Measurements from ENCODE around the gene PLEKHA6.
A peak's percentile ranks its signal among the peaks of the same experiment; 100 is the strongest.

PLEKHA6 gene

GRCh38 chr1:204382714-204383083, 23.0 kb upstream of the PLEKHA6 start:
- DNase-seq, result no peak

- DNase-seq, result no peak
Observed at GRCh38 chr1:204380293-204380831, 20.6 kb upstream of the PLEKHA6 start.

- DNase-seq, result peak; percentile 55
Observed at GRCh38 chr1:204377800-204378668, 18.3 kb upstream of the PLEKHA6 start.

DNA sequence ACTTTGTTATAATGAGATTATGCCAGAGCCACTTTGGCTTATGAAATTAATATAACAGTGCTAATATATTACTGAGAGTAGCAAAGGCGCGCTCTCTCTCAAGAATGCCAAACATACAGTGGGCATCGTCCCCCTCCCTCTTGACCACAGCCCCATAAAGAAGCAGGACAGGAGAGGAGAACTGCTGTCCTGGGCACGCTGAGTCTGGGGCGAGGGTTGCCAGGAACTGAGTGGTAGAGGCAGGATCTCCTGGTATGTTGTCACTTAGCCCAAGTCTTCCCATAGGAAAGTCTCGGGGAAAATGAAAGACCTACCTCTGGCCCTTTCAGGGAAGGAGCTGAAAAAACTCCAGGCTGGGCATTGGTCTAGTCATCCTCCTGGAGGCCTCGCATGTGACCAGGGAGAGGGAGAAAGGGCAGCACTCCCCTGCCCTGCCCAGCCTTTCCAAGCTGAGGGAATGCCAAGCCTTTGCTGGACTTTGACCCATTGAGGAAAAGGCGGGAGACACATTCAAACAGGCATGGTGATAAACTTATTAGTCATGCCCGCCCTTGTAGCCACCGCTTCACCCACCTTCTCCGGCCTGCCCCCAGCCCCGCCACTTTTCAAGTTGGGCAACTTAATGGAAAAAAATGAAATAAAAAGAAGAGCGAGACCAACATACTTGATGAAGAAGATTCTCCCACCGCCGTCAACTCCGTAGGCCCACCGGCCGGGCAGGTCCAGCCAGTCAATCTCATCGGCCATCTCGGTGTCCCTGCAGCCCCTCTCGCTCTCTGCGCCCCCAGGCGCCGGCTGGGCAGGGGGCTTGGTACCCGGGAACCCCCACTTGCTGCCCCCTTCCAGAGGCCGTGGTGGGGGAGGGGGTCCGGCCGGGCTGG, 17.4 kb upstream of the PLEKHA6 start:
- DNase-seq, result no peak

DNA sequence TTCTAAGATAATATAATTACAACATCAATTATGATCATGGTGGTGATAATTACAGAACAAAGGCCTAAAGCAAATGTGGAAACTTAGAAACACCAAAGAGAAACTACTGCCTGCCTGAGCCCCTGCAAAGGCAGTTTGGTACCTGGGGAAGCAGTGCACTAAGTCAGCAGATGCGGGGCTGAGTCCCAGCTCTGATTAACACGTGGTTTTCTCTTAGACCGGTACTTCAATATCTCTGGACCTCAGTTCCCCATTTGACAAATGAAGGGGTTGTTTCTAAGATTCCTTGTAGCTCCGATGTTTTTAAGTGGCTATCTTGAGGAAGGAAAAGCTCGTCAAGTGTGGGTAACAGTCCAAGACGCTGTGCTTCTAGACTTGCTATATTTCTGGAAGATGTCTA, 16.7 kb upstream of the PLEKHA6 start:
- DNase-seq, result no peak

DNA sequence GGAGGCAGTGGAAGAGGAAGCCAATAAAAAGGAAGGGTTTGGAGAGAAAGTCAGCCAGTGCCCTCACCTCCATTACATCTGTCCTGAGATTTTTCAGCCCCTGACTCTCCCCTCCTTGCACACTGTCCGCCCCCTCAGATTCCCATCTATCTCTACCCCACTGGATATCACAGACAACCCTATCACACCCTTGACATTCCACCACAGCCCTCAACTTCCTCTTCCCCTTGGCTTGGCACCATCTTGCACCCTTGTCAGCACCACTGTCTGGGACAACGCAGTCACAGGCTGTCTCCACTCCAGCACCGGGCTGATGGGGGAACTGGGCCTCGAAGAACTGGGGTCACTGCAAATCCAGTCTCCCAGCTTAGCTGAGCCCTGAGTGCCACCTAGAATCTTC, 14.2 kb upstream of the PLEKHA6 start:
- DNase-seq, result no peak

DNA sequence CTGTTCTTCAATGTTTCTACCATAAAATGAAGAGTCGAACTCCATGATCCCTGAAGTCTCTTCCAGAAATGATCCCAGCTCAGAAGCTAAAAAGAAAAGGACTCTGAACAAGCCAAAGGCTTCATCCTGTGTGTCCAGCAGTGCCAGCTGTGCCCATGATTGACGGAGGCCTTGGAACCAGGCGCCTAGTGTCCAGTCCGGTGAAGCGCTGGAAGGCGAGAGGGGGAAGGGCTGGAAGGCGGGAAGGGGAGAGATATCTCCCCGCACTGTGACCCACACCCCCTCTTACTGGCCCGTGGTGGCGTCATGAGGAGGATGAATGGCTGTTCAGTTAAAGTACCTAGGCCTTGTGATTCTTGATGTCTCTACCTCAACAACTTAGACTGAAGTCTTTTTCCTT, 10.4 kb upstream of the PLEKHA6 start:
- DNase-seq, result no peak

DNA sequence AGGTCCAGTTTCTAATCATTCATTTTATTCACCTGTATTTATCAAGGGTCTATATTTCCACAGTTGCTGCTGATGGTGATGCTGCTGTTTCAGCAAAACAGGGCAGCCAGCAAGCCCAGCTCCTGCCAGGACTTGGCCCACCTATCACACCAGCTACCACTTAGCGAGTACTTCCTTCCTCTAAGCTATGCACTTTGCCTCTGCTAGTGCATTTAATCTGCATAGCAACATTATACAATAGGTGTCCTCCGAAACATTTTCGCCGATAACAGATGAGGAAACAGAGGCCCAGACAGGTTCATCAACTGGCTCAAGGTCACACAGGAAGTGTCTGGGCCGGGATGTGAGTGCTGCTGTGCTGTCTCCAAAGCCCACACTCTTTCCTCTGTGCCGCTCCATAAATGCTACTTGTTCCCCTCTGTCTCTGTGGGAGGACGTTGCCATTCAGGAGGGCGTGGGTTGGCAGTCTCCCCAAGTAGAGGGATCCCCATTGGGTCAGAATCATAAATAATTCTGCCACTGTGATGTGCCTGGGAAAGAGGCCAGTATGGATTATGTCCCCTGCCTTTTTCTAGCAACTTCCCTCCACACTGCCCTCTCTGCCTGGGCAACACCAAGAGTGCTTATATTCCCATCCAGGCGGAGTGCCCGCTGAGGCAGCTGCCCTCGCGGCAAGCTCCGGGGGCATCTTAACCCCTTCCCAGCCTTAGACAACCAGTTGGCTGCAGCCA, 9.4 kb upstream of the PLEKHA6 start:
- no peak for DNase-seq

DNA sequence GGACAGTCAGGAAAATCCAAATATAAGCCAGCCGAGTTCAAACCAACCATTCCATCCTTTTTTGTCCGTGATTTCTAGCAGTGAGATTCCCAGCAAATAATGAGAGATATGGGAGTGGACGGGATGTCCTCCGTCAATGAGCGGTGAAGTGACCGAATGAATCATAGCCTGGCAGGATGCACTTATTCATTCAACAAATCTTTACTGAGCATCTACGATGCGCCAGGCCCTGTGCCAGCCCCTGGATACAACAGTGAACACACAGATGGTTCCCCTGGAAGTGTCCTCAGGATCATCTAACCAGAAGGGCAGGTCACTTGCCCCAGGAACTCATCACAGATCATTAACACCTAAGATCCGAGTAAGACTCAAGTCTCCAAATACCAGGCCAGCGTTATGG, 8.2 kb upstream of the PLEKHA6 start:
- no peak for DNase-seq

GRCh38 chr1:204367193-204367858, 7.6 kb upstream of the PLEKHA6 start:
- no peak for DNase-seq

- no peak for DNase-seq
Observed at GRCh38 chr1:204366759-204367158, 7.0 kb upstream of the PLEKHA6 start.

- peak; percentile 80 for DNase-seq
Observed at GRCh38 chr1:204363335-204364114, 3.8 kb upstream of the PLEKHA6 start.

GRCh38 chr1:204362984-204363334, 3.2 kb upstream of the PLEKHA6 start:
- DNase-seq, result no peak

DNA sequence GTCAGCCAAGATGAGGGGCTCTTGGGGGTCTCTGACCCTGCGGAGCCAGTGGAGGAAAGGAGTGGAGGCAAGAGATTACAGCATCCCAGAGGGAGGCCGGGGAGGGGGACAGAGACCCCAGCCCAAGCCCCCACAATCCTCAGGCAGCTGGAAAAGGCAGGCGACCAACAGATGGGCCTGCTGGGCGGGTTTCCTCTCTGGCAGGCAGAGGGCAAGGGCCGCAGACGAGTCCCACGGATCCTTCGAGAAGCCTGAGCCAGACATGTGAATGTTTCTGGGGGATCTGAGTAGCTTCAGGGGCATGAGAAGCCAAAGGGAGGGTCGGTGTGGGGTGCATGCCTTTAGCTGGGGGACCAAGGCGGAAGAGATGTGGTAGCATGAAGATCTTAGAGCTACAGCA, 2.1 kb upstream of the PLEKHA6 start:
- no peak for DNase-seq

DNA sequence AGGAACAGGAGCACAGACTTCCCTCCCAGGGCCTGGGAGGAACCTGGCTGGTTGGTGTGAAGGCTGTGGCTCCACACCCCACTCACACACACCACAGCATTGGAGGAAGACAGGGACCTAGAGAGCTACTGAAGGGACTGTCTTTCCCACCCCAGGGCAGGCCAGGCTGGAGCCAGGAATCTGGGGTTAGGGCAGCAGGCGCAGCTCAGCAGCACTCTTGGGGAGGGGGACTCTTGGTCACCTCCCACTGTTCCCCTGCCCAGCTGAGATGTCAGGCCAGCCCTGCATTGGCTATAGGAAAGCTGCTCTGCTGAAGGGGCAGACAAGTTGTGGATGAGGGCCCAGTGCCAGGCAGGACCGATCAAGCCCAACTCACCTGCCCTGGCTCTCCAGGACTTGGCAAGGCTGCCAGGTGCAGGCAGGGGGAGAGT, 1.6 kb upstream of the PLEKHA6 start:
- no peak for DNase-seq

GRCh38 chr1:204360314-204360713, 585 bp upstream of the PLEKHA6 start:
- no peak for DNase-seq

- DNase-seq, result no peak
Observed at GRCh38 chr1:204359131-204359473, 627 bp downstream of the PLEKHA6 start.

- DNase-seq, result no peak
Observed at GRCh38 chr1:204358605-204359004, 1.1 kb downstream of the PLEKHA6 start.

- peak; percentile 69 for DNase-seq
Observed at GRCh38 chr1:204357551-204358490, 1.9 kb downstream of the PLEKHA6 start.

GRCh38 chr1:204356997-204357396, 2.7 kb downstream of the PLEKHA6 start:
- DNase-seq, result no peak

DNA sequence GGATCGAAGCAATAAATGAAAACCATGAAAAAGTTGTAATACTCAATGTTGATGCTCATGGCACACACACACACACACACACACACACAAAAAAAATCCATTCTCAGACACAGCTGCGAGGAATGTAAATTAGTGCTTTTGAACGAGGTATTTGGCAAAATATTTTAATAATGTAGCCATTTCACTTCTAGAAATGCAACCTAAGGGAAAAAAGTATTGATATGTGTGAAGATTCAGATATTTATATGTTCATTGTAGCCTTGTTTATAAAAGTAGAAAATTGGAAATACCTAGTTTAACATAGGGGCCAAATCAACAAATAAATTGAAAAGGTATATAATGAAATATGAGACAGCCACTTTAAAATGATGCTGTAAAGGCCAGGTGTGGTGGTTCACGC, 3.8 kb downstream of the PLEKHA6 start:
- no peak for DNase-seq
